ENCODE data around the gene CCN2. TPM values are rescaled to one million over a fixed set of nuclear protein-coding genes. Genes with fewer than 3 reads are reported as not detected.
"Not testable (repeated sequence)": the region's sequence is repeated elsewhere in the genome, so short reads cannot be mapped to it uniquely, and the experiment has no call there.

The CCN2 gene
- total and polyA plus RNA-seq, 2 experiments from 2014 or later, result 147 to 300 TPM

GRCh38 chr6:131916091-131916796 is 34.9 kb downstream of the CCN2 start:
- H3K9me3 ChIP-seq (ENCODE audit: low read depth); H3K79me2 ChIP-seq; H3K27me3 ChIP-seq; H3K9me2 ChIP-seq (replicated peaks; ENCODE audit: insufficient read depth); H3K27ac ChIP-seq; DNase-seq (ENCODE audit: low spot score); H3K36me3 ChIP-seq (replicated peaks; ENCODE audit: insufficient read depth, low read depth); H3K4me2 ChIP-seq; H3K4me3 ChIP-seq; H3K4me1 ChIP-seq (ENCODE audit: insufficient read depth); H2AFZ ChIP-seq; H4K20me1 ChIP-seq (ENCODE audit: insufficient read depth, poor library complexity, severe bottlenecking): not testable (repeated sequence)
- 100% methylated on average over 2 of the region's 2 CpGs for WGBS (ENCODE audit: low lambda C conversion rate, missing lambda C conversion rate)

- no peaks in the 10 kb centered on the region for H3K9me3 ChIP-seq (ENCODE audit: low read depth)
- no peak overlapping the region for H3K4me2 ChIP-seq
- TF ChIP-seq EZH2 (IDR thresholded peaks at IDR 0.05; ENCODE audit: borderline replicate concordance) (no peak), EZH2phosphoT487 (IDR thresholded peaks at IDR 0.05; ENCODE audit: low read depth, severe bottlenecking, unreplicated experiment) (no peak), CTCF (IDR thresholded peaks at IDR 0.05; ENCODE audit: poor library complexity) (peak; percentile 85)
- no peaks in the 10 kb centered on the region for H3K4me1 ChIP-seq (ENCODE audit: insufficient read depth)
- WGBS (ENCODE audit: low lambda C conversion rate, missing lambda C conversion rate), result 53% methylated on average over 10 of the region's 10 CpGs
- H3K27me3 ChIP-seq, result no peaks in the 10 kb centered on the region
- no peaks in the 10 kb centered on the region for H3K79me2 ChIP-seq
- H2AFZ ChIP-seq, result no peak overlapping the region
- no peaks in the 10 kb centered on the region for H3K36me3 ChIP-seq (replicated peaks; ENCODE audit: insufficient read depth, low read depth)
- H3K9me2 ChIP-seq (replicated peaks; ENCODE audit: insufficient read depth), result no peaks in the 10 kb centered on the region
- H3K27ac ChIP-seq, result no peak overlapping the region
- peak; percentile 83 for DNase-seq (ENCODE audit: low spot score)
- H4K20me1 ChIP-seq (ENCODE audit: insufficient read depth, poor library complexity, severe bottlenecking), result no peaks in the 10 kb centered on the region
- H3K4me3 ChIP-seq, result no peak overlapping the region
These were observed 36.0 kb downstream of the CCN2 start for GRCh38 chr6:131914967-131915751.

GRCh38 chr6:131914234-131914633 is 36.9 kb downstream of the CCN2 start:
- WGBS (ENCODE audit: low lambda C conversion rate, missing lambda C conversion rate), result 78% methylated on average over 1 of the region's 1 CpG
- Histone ChIP-seq H3K4me3 (no peak overlapping the region), H2AFZ (no peak overlapping the region), H3K9me3 (ENCODE audit: low read depth) (no peaks in the 10 kb centered on the region), H3K27me3 (no peaks in the 10 kb centered on the region), H4K20me1 (ENCODE audit: insufficient read depth, poor library complexity, severe bottlenecking) (no peaks in the 10 kb centered on the region), H3K4me2 (no peak overlapping the region), H3K27ac (no peak overlapping the region), H3K36me3 (replicated peaks; ENCODE audit: insufficient read depth, low read depth) (no peaks in the 10 kb centered on the region), H3K9me2 (replicated peaks; ENCODE audit: insufficient read depth) (no peaks in the 10 kb centered on the region), H3K4me1 (ENCODE audit: insufficient read depth) (no peaks in the 10 kb centered on the region), H3K79me2 (no peaks in the 10 kb centered on the region)
- no peak for DNase-seq (ENCODE audit: low spot score)
- TF ChIP-seq CTCF (IDR thresholded peaks at IDR 0.05; ENCODE audit: poor library complexity), result no peak
- no peak for TF ChIP-seq EZH2 (IDR thresholded peaks at IDR 0.05; ENCODE audit: borderline replicate concordance)
- TF ChIP-seq EZH2phosphoT487 (IDR thresholded peaks at IDR 0.05; ENCODE audit: low read depth, severe bottlenecking, unreplicated experiment), result no peak

- Histone ChIP-seq H3K4me2 (no peak overlapping the region), H3K9me2 (replicated peaks; ENCODE audit: insufficient read depth) (no peaks in the 10 kb centered on the region), H4K20me1 (ENCODE audit: insufficient read depth, poor library complexity, severe bottlenecking) (no peaks in the 10 kb centered on the region), H3K4me3 (no peak overlapping the region), H3K9me3 (ENCODE audit: low read depth) (no peaks in the 10 kb centered on the region), H3K79me2 (no peaks in the 10 kb centered on the region), H3K36me3 (replicated peaks; ENCODE audit: insufficient read depth, low read depth) (no peaks in the 10 kb centered on the region), H3K4me1 (ENCODE audit: insufficient read depth) (no peaks in the 10 kb centered on the region), H3K27ac (no peak overlapping the region), H2AFZ (no peak overlapping the region), H3K27me3 (no peaks in the 10 kb centered on the region)
- DNase-seq (ENCODE audit: low spot score), result no peak
- WGBS (ENCODE audit: low lambda C conversion rate, missing lambda C conversion rate), result 65% methylated on average over 3 of the region's 3 CpGs
- TF ChIP-seq CTCF (IDR thresholded peaks at IDR 0.05; ENCODE audit: poor library complexity) (no peak), EZH2phosphoT487 (IDR thresholded peaks at IDR 0.05; ENCODE audit: low read depth, severe bottlenecking, unreplicated experiment) (no peak), EZH2 (IDR thresholded peaks at IDR 0.05; ENCODE audit: borderline replicate concordance) (no peak)
These were observed 39.2 kb downstream of the CCN2 start for GRCh38 chr6:131911951-131912350.

Data from hepatocyte (in vitro differentiated cells).